Caco-2 (cell line): ENCODE measurements around the gene UNC119B. TPM values are rescaled to one million over a fixed set of nuclear protein-coding genes. Genes with fewer than 3 reads are reported as not detected.
A peak's percentile ranks its signal among the peaks of the same experiment; 100 is the strongest.
"Not testable (repeated sequence)": the region's sequence is repeated elsewhere in the genome, so short reads cannot be mapped to it uniquely, and the experiment has no call there.

ENCODE experiments used
- BruUV-seq: library from RNA; stranded (reverse); fragments of 400-500 nt; replicated peaks from 2 replicates; lab custom pipeline; 2021; lab: Mats Ljungman, UMichigan
- CTCF ChIA-PET: fragments of 300-600 bp; sonication (Branson Sonifier 250); formaldehyde crosslinking; loops from one replicate; lab custom pipeline; 2022; ENCODE audit warnings: antibody characterized with exemption; lab: Charles Lee
- POLR2A ChIA-PET: fragments of 300-600 bp; sonication (Branson Sonifier 250); formaldehyde crosslinking; loops from one replicate; lab custom pipeline; 2022; ENCODE audit warnings: antibody characterized with exemption; lab: Charles Lee
- DNase-seq, 2 experiments: peaks; one replicate each; pipeline versions ENCODE4 v3.0.0 to v3.0.0-alpha.2; 2020 to 2022
- H3K27me3 ChIP-seq: replicated peaks from 2 replicates; pipeline ENCODE4 v1.6.0; 2011; ENCODE audit warnings: low read length; ENCODE audit not compliant: control insufficient read depth, insufficient read depth
- H3K36me3 ChIP-seq: 2 replicates; pipeline ENCODE4 v1.5.1; 2011; ENCODE audit warnings: low read length; ENCODE audit not compliant: control insufficient read depth, insufficient read depth
- H3K4me1 ChIP-seq: fragments of 250-450 bp; sonication (Bioruptor Pico); 2 replicates; pipeline ENCODE4 v1.5.1; 2020; ENCODE audit warnings: mild to moderate bottlenecking
- H3K4me3 ChIP-seq: 2 replicates; pipeline ENCODE4 v1.5.1; 2011; ENCODE audit warnings: low read depth, mild to moderate bottlenecking, control low read depth, low read length
- H3K9me3 ChIP-seq: fragments of 250-450 bp; sonication (Bioruptor Pico); 2 replicates; pipeline ENCODE4 v1.5.1; 2020; ENCODE audit warnings: mild to moderate bottlenecking, moderate library complexity
- H3K27ac Mint-ChIP-seq: one replicate; pipeline ENCODE4 v1.8.0; 2022; ENCODE audit warnings: mixed read lengths; ENCODE audit not compliant: unreplicated experiment
- H3K27me3 Mint-ChIP-seq: one replicate; pipeline ENCODE4 v1.8.0; 2022; ENCODE audit warnings: mixed read lengths; ENCODE audit not compliant: insufficient read depth, unreplicated experiment
- H3K36me3 Mint-ChIP-seq: one replicate; pipeline ENCODE4 v1.8.0; 2022; ENCODE audit warnings: mild to moderate bottlenecking, mixed read lengths; ENCODE audit not compliant: insufficient read depth, unreplicated experiment
- H3K4me1 Mint-ChIP-seq: one replicate; pipeline ENCODE4 v1.8.0; 2022; ENCODE audit warnings: low read depth, mixed read lengths; ENCODE audit not compliant: unreplicated experiment
- H3K4me3 Mint-ChIP-seq: one replicate; pipeline ENCODE4 v1.8.0; 2022; ENCODE audit warnings: mild to moderate bottlenecking, moderate library complexity, mixed read lengths; ENCODE audit not compliant: unreplicated experiment
- H3K9me3 Mint-ChIP-seq: one replicate; pipeline ENCODE4 v1.8.0; 2022; ENCODE audit warnings: mixed read lengths; ENCODE audit not compliant: unreplicated experiment
- CTCF ChIP-seq, 2 experiments: fragments of 200-600 bp in 1 of 2; IDR thresholded peaks; 1 replicate in 1 of 2; 2 replicates in 1 of 2; pipeline versions ENCODE4 v1.5.1 to v1.8.0; 2011 to 2022; ENCODE audit warnings: antibody characterized with exemption in 1 of 2, control low read depth in 1 of 2, inconsistent platforms in 1 of 2, low read depth in 1 of 2, low read length in 1 of 2, mild to moderate bottlenecking in 1 of 2, moderate library complexity in 1 of 2; ENCODE audit not compliant: insufficient read depth in 1 of 2, severe bottlenecking in 1 of 2, unreplicated experiment in 1 of 2
- intact Hi-C: fragments of 100-400 bp; cut with micrococcal nuclease; formaldehyde crosslinking; loops from one replicate; pipeline ENCODE4 v1.10.0; 2022; ENCODE audit not compliant: unreplicated experiment
- total RNA-seq: library from RNA; stranded (reverse); gene quantifications from 2 replicates; pipeline ENCODE4 v1.2.3, GENCODE V29; 2022

Gene UNC119B
- total RNA-seq, 1 experiment from 2014 or later: 44.4 TPM

- POLR2A ChIA-PET: interaction anchor here (0.5 kb wide), 1 partner anchor 21 kb away, joined by 3 read pairs; no protein-coding TSS in a partner anchor
- DNase-seq: peak; percentile 86 to 93
- no peak for TF ChIP-seq CTCF (IDR thresholded peaks at IDR 0.05; ENCODE audit: insufficient read depth in 1 of 2, low read depth in 1 of 2, low read length in 1 of 2, severe bottlenecking in 1 of 2, unreplicated experiment in 1 of 2)
- Mint-ChIP-seq H3K4me1 (peaks cover 8% of the 10 kb centered on the region), H3K27ac (peak within 1 kb of the TSS; percentile 26), H3K9me3 (no peaks in the 10 kb centered on the region), H3K27me3 (no peaks in the 10 kb centered on the region), H3K36me3 (peaks cover 36% of the 10 kb centered on the region), H3K4me3 (peak within 1 kb of the TSS; percentile 72)
- CTCF ChIA-PET: no interaction called here
- no TSS peak for BruUV-seq
- Histone ChIP-seq H3K4me3 (peak within 1 kb of the TSS; percentile 63), H3K27me3 (no peaks in the 10 kb centered on the region), H3K36me3 (peaks cover 9% of the 10 kb centered on the region), H3K4me1 (no peaks in the 10 kb centered on the region), H3K9me3 (no peaks in the 10 kb centered on the region)
- intact Hi-C loops: loop anchor here (5.0 kb wide), 1 partner anchor 144 kb away; the partner anchor contains the start of gene POP5
These were observed 15.6 kb downstream of the UNC119B start, which contains the start of gene ACADS for GRCh38 chr12:120725659-120726509. Gene ACADS (plus strand): TSS chr12:120725826. CDS start chr12:120725886, 60 bp downstream.

- peaks cover 4% of the 10 kb centered on the region for H3K36me3 ChIP-seq
- TF ChIP-seq CTCF (IDR thresholded peaks at IDR 0.05; ENCODE audit: insufficient read depth in 1 of 2, low read depth in 1 of 2, low read length in 1 of 2, severe bottlenecking in 1 of 2, unreplicated experiment in 1 of 2): no peak
- H3K4me3 ChIP-seq: peak overlapping the region; percentile 63
- H3K4me1 ChIP-seq: no peaks in the 10 kb centered on the region
- POLR2A ChIA-PET: no interaction called here
- no peaks in the 10 kb centered on the region for H3K27me3 ChIP-seq
- intact Hi-C loops: loop anchor here (5.0 kb wide), 1 partner anchor 144 kb away; the partner anchor contains the start of gene POP5
- no peak for DNase-seq
- peaks cover 36% of the 10 kb centered on the region for H3K36me3 Mint-ChIP-seq
- peak overlapping the region; percentile 72 for H3K4me3 Mint-ChIP-seq
- CTCF ChIA-PET: no interaction called here
- peaks cover 8% of the 10 kb centered on the region for H3K4me1 Mint-ChIP-seq
- H3K9me3 ChIP-seq: no peaks in the 10 kb centered on the region
- peak overlapping the region; percentile 26 for H3K27ac Mint-ChIP-seq
- no peaks in the 10 kb centered on the region for H3K9me3 Mint-ChIP-seq
- no peaks in the 10 kb centered on the region for H3K27me3 Mint-ChIP-seq
- no TSS peak for BruUV-seq
These were observed 16.2 kb downstream of the UNC119B start for GRCh38 chr12:120726510-120726793.

GRCh38 chr12:120726961-120727360, 16.7 kb downstream of the UNC119B start:
- no peak overlapping the region for H3K4me3 Mint-ChIP-seq
- no peaks in the 10 kb centered on the region for H3K9me3 Mint-ChIP-seq
- peaks cover 35% of the 10 kb centered on the region for H3K36me3 Mint-ChIP-seq
- Histone ChIP-seq H3K27me3 (no peaks in the 10 kb centered on the region), H3K9me3 (no peaks in the 10 kb centered on the region), H3K4me3 (no peak overlapping the region), H3K4me1 (no peaks in the 10 kb centered on the region), H3K36me3 (peaks cover 3% of the 10 kb centered on the region)
- intact Hi-C loops: loop anchor here (5.0 kb wide), 1 partner anchor 145 kb away; the partner anchor contains the start of gene POP5
- no peak for DNase-seq
- no peak for TF ChIP-seq CTCF (IDR thresholded peaks at IDR 0.05; ENCODE audit: insufficient read depth in 1 of 2, low read depth in 1 of 2, low read length in 1 of 2, severe bottlenecking in 1 of 2, unreplicated experiment in 1 of 2)
- no peak overlapping the region for H3K27ac Mint-ChIP-seq
- peaks cover 8% of the 10 kb centered on the region for H3K4me1 Mint-ChIP-seq
- ChIA-PET POLR2A (no interaction called here), CTCF (no interaction called here)
- no peaks in the 10 kb centered on the region for H3K27me3 Mint-ChIP-seq
- no TSS peak for BruUV-seq

GRCh38 chr12:120732198-120732597, 21.9 kb downstream of the UNC119B start:
- H3K27me3 ChIP-seq, H3K4me3 Mint-ChIP-seq, intact Hi-C loops, POLR2A ChIA-PET, H3K9me3 Mint-ChIP-seq, H3K27me3 Mint-ChIP-seq, DNase-seq, H3K9me3 ChIP-seq, H3K27ac Mint-ChIP-seq, H3K4me1 ChIP-seq, H3K4me1 Mint-ChIP-seq, H3K4me3 ChIP-seq, H3K36me3 ChIP-seq, CTCF ChIA-PET, BruUV-seq: not testable (repeated sequence)
- peaks cover 18% of the 10 kb centered on the region for H3K36me3 Mint-ChIP-seq
